Stomach (tissue), 4 donors: Measurements from ENCODE around the gene KDM2B.

Experiments used
- CTCF ChIP-seq, 7 experiments: fragments of 450-650 bp in 4 of 7; fragments of 200-600 bp in 3 of 7; sonication (generic) in 3 of 7; IDR thresholded peaks; one replicate each; pipeline ENCODE4 v1.5.1; 2016 to 2019; ENCODE audit warnings: antibody characterized with exemption in 7 of 7, control low read depth in 2 of 7, mild to moderate bottlenecking in 1 of 7
- POLR2A ChIP-seq, 4 donors: fragments of 450-650 bp; IDR thresholded peaks; one replicate each; pipeline ENCODE4 v1.6.1; 2016; ENCODE audit warnings: antibody characterized with exemption in 4 of 4, control low read depth in 2 of 4, mild to moderate bottlenecking in 1 of 4, moderate library complexity in 1 of 4

- TF ChIP-seq CTCF (IDR thresholded peaks at IDR 0.05) (no peak), POLR2A (IDR thresholded peaks at IDR 0.05) (no peak)
These were observed 32.6 kb upstream of the KDM2B start for GRCh38 chr12:121613462-121613861.
